ENCODE results near the gene IST1.

Gene IST1

GRCh38 chr16:71916397-71916920 is 21.1 kb downstream of the IST1 start:
- DNase-seq (ENCODE audit: low read depth in 2 of 2, low spot score in 1 of 2), result no peak

- no peak for DNase-seq (ENCODE audit: low read depth in 2 of 2, low spot score in 1 of 2)
Observed at GRCh38 chr16:71917900-71918299, 22.6 kb downstream of the IST1 start.

GRCh38 chr16:71919035-71919434 is 23.7 kb downstream of the IST1 start:
- DNase-seq (ENCODE audit: low read depth in 2 of 2, low spot score in 1 of 2), result no peak

- DNase-seq (ENCODE audit: low read depth in 2 of 2, low spot score in 1 of 2), result no peak
Observed at GRCh38 chr16:71920658-71921057, 25.3 kb downstream of the IST1 start.

- DNase-seq (ENCODE audit: low read depth in 2 of 2, low spot score in 1 of 2), result no peak
Observed at GRCh38 chr16:71923941-71924690, 28.8 kb downstream of the IST1 start.

- no peak for DNase-seq (ENCODE audit: low read depth in 2 of 2, low spot score in 1 of 2)
Observed at GRCh38 chr16:71924710-71925109, 29.4 kb downstream of the IST1 start.

- no peak for DNase-seq (ENCODE audit: low read depth in 2 of 2, low spot score in 1 of 2)
Observed at GRCh38 chr16:71927383-71927782, 32.1 kb downstream of the IST1 start.

GRCh38 chr16:71927787-71928186 is 32.5 kb downstream of the IST1 start:
- no peak for DNase-seq (ENCODE audit: low read depth in 2 of 2, low spot score in 1 of 2)

GRCh38 chr16:71929048-71929447 is 33.7 kb downstream of the IST1 start:
- no peak for DNase-seq (ENCODE audit: low read depth in 2 of 2, low spot score in 1 of 2)

GRCh38 chr16:71930013-71930563 is 34.8 kb downstream of the IST1 start:
- no peak for DNase-seq (ENCODE audit: low read depth in 2 of 2, low spot score in 1 of 2)

GRCh38 chr16:71931001-71931400 is 35.7 kb downstream of the IST1 start:
- DNase-seq (ENCODE audit: low read depth in 2 of 2, low spot score in 1 of 2), result no peak

- no peak for DNase-seq (ENCODE audit: low read depth in 2 of 2, low spot score in 1 of 2)
Observed at GRCh38 chr16:71931599-71931998, 36.3 kb downstream of the IST1 start.

GRCh38 chr16:71933017-71933416 is 37.7 kb downstream of the IST1 start:
- no peak for DNase-seq (ENCODE audit: low read depth in 2 of 2, low spot score in 1 of 2)

GRCh38 chr16:71933913-71934695 is 38.8 kb downstream of the IST1 start:
- DNase-seq (ENCODE audit: low read depth in 2 of 2, low spot score in 1 of 2), result no peak

GRCh38 chr16:71937868-71938510 is 42.7 kb downstream of the IST1 start:
- no peak for DNase-seq (ENCODE audit: low read depth in 2 of 2, low spot score in 1 of 2)

- no peak for DNase-seq (ENCODE audit: low read depth in 2 of 2, low spot score in 1 of 2)
Observed at GRCh38 chr16:71943887-71944286, 48.6 kb downstream of the IST1 start.

GRCh38 chr16:71945616-71946015 is 50.3 kb downstream of the IST1 start:
- DNase-seq (ENCODE audit: low read depth in 2 of 2, low spot score in 1 of 2), result no peak

- DNase-seq (ENCODE audit: low read depth in 2 of 2, low spot score in 1 of 2), result no peak
Observed at GRCh38 chr16:71952825-71953224, 57.5 kb downstream of the IST1 start.

GRCh38 chr16:71954180-71954579 is 58.8 kb downstream of the IST1 start:
- DNase-seq (ENCODE audit: low read depth in 2 of 2, low spot score in 1 of 2), result no peak

- no peak for DNase-seq (ENCODE audit: low read depth in 2 of 2, low spot score in 1 of 2)
Observed at GRCh38 chr16:71954699-71955195, 59.4 kb downstream of the IST1 start.

GRCh38 chr16:71956486-71956885 is 61.2 kb downstream of the IST1 start:
- no peak for DNase-seq (ENCODE audit: low read depth in 2 of 2, low spot score in 1 of 2)
